Endothelial cell of umbilical vein (primary cell): ENCODE results near the gene TRPM1. TPM values are rescaled to one million over a fixed set of nuclear protein-coding genes. Genes with fewer than 3 reads are reported as not detected.

Source experiments
- BruUV-seq: library from RNA; stranded (reverse); fragments of 400-500 nt; replicated peaks from 2 replicates; lab custom pipeline; 2021; lab: Mats Ljungman, UMichigan
- CTCF ChIA-PET: fragments of 300-600, 350-600 bp; sonication (Branson Sonifier 250); formaldehyde crosslinking; loops from one replicate; lab custom pipeline; 2021; ENCODE audit warnings: antibody characterized with exemption, inconsistent platforms; lab: Charles Lee
- POLR2A ChIA-PET: fragments of 300-600, 350-600 bp; sonication (Branson Sonifier 250); formaldehyde crosslinking; loops from one replicate; lab custom pipeline; 2021; ENCODE audit warnings: antibody characterized with exemption, inconsistent platforms; lab: Charles Lee
- DNase-seq: peaks from one replicate; pipeline ENCODE4 v3.0.0-alpha.2; 2011; ENCODE audit warnings: low read depth, low spot score
- FAIRE-seq: peaks from 2 replicates; lab custom pipeline; 2011; peaks lifted over from hg19 to GRCh38; lab: Jason Lieb, UNC
- H2AFZ ChIP-seq: 2 replicates; pipeline ENCODE4 v1.6.0; 2012; ENCODE audit warnings: low read depth, low read length, control low read depth, inconsistent platforms
- H3K27ac ChIP-seq: 2 replicates; pipeline ENCODE4 v1.5.1; 2011; ENCODE audit warnings: low read depth, mild to moderate bottlenecking, control low read depth, low read length, moderate library complexity; ENCODE audit not compliant: insufficient read depth
- H3K27me3 ChIP-seq, 2 experiments: 2 replicates each; pipeline versions ENCODE4 v1.6.0 to v1.6.1; 2011; ENCODE audit warnings: low read length in 2 of 2, mixed read lengths in 1 of 2; ENCODE audit not compliant: control insufficient read depth in 2 of 2, insufficient read depth in 2 of 2
- H3K36me3 ChIP-seq, 2 experiments: 2 replicates in 1 of 2; 3 replicates in 1 of 2; pipeline ENCODE4 v1.5.1; 2011; ENCODE audit warnings: low read length in 2 of 2, mild to moderate bottlenecking in 1 of 2, moderate library complexity in 1 of 2; ENCODE audit not compliant: control insufficient read depth in 2 of 2, insufficient read depth in 2 of 2; ENCODE audit errors: extremely low read depth in 1 of 2
- H3K4me1 ChIP-seq: 3 replicates; pipeline ENCODE4 v1.5.1; 2011; ENCODE audit warnings: mild to moderate bottlenecking, low read length; ENCODE audit not compliant: control insufficient read depth, insufficient read depth; ENCODE audit errors: extremely low read depth
- H3K4me2 ChIP-seq: 2 replicates; pipeline ENCODE4 v1.6.1; 2011; ENCODE audit warnings: low read length, control low read depth, mixed read lengths; ENCODE audit not compliant: insufficient read depth
- H3K4me3 ChIP-seq, 3 experiments: fragments of 200-600 bp in 1 of 3; sonication (generic), shearing (Covaris generic) in 1 of 3; replicated peaks in 1 of 3; 2 replicates each; pipeline ENCODE4 v1.5.1; 2011 to 2016; ENCODE audit warnings: control low read depth in 3 of 3, low read length in 3 of 3, mild to moderate bottlenecking in 2 of 3, inconsistent platforms in 1 of 3, low read depth in 1 of 3, moderate library complexity in 1 of 3; ENCODE audit not compliant: insufficient read depth in 1 of 3
- H3K79me2 ChIP-seq: 2 replicates; pipeline ENCODE4 v1.6.0; 2012; ENCODE audit warnings: low read length, inconsistent platforms; ENCODE audit not compliant: control insufficient read depth, insufficient read depth
- H3K9ac ChIP-seq: replicated peaks from 2 replicates; pipeline ENCODE3; 2011; ENCODE audit warnings: low read length, control low read depth; ENCODE audit not compliant: insufficient read depth; ENCODE audit errors: extremely low read depth
- H3K9me1 ChIP-seq: replicated peaks from 3 replicates; pipeline ENCODE4 v1.6.0; 2011; ENCODE audit warnings: mild to moderate bottlenecking, low read length; ENCODE audit not compliant: control insufficient read depth, insufficient read depth; ENCODE audit errors: extremely low read depth
- H3K9me3 ChIP-seq: replicated peaks from 2 replicates; pipeline ENCODE4 v1.5.1; 2012; ENCODE audit warnings: low read length, inconsistent platforms; ENCODE audit not compliant: control insufficient read depth, insufficient read depth
- H4K20me1 ChIP-seq: replicated peaks from 2 replicates; pipeline ENCODE3; 2011; ENCODE audit warnings: mild to moderate bottlenecking, low read length; ENCODE audit not compliant: control insufficient read depth, insufficient read depth; ENCODE audit errors: extremely low read depth
- CTCF ChIP-seq, 2 donors: IDR thresholded peaks; 1 replicate in 1 of 2; 2 replicates in 1 of 2; pipeline ENCODE4 v1.5.1; 2011; ENCODE audit warnings: low read length in 2 of 2, mild to moderate bottlenecking in 2 of 2, moderate library complexity in 2 of 2, control low read depth in 1 of 2, inconsistent platforms in 1 of 2, low read depth in 1 of 2; ENCODE audit not compliant: insufficient read depth in 1 of 2; ENCODE audit errors: extremely low read depth in 1 of 2
- EZH2 ChIP-seq: IDR thresholded peaks from 2 replicates; pipeline ENCODE4 v1.6.1; 2012; ENCODE audit warnings: borderline replicate concordance, low read depth, mild to moderate bottlenecking, moderate library complexity, low read length, inconsistent platforms; ENCODE audit not compliant: severe bottlenecking
- MAX ChIP-seq: IDR thresholded peaks from 2 replicates; pipeline ENCODE4 v1.6.1; 2011; ENCODE audit not compliant: insufficient read depth, insufficient read length
- MYC ChIP-seq: IDR thresholded peaks from one replicate; pipeline ENCODE4 v1.6.1; 2011; ENCODE audit warnings: mild to moderate bottlenecking, low read depth, low read length
- POLR2A ChIP-seq: IDR thresholded peaks from 2 replicates; pipeline ENCODE4 v1.6.1; 2012; ENCODE audit warnings: low read depth, mild to moderate bottlenecking, control low read depth, low read length
- POLR2AphosphoS5 ChIP-seq: IDR thresholded peaks from 2 replicates; pipeline ENCODE4 v1.6.1; 2012; ENCODE audit warnings: low read depth, mild to moderate bottlenecking, control low read depth, low read length, moderate library complexity; ENCODE audit not compliant: insufficient read depth
- dilution Hi-C: fragments of 300-500 bp; cut with MboI; formaldehyde crosslinking; loops from one replicate; pipeline ENCODE4 v1.15.0; 2019; ENCODE audit warnings: low sequenced_read_pairs; ENCODE audit not compliant: extremely low pct_ligation_motif_present
- intact Hi-C: fragments of 100-400 bp; cut with micrococcal nuclease; formaldehyde crosslinking; loops from one replicate; pipeline ENCODE4 v1.10.0; 2022
- polyA plus RNA-seq, 4 experiments: library from polyadenylated mRNA; depleted of rRNA in 3 of 4; stranded (reverse) in 3 of 4; unstranded in 1 of 4; fragments of >200 nt; gene quantifications; 2 replicates each; pipeline versions ENCODE4 v1.2.1 to v1.2.3, GENCODE V29; 2011 to 2012; ENCODE audit warnings: missing spikeins in 1 of 4
- total RNA-seq: library from RNA; stranded (reverse); gene quantifications from 2 replicates; pipeline ENCODE4 v1.2.3, GENCODE V29; 2021

The TRPM1 gene
- total and polyA plus RNA-seq, 2 donors (not counting 3 experiments of a cell fraction or from before 2014, with no cell fraction given): 0.19 TPM; not detected in 1

GRCh38 chr15:31147456-31147855 lies 45.9 kb upstream of the TRPM1 start:
- no peak overlapping the region for H2AFZ ChIP-seq
- no peaks in the 10 kb centered on the region for H3K9me1 ChIP-seq
- BruUV-seq: no TSS peak
- H3K9me3 ChIP-seq: no peaks in the 10 kb centered on the region
- H3K4me3 ChIP-seq: no peak overlapping the region
- DNase-seq (no peak), FAIRE-seq (no peak)
- no peak overlapping the region for H3K4me2 ChIP-seq
- no peak overlapping the region for H3K27ac ChIP-seq
- POLR2A ChIA-PET: no interaction called here
- no peak overlapping the region for H3K9ac ChIP-seq
- peaks cover 0 to 2% of the 10 kb centered on the region in 2 experiments for H3K27me3 ChIP-seq
- TF ChIP-seq MAX (no peak), POLR2A (no peak), MYC (no peak), EZH2 (no peak), POLR2AphosphoS5 (no peak), CTCF (IDR thresholded peaks at IDR 0.05; ENCODE audit: extremely low read depth in 1 of 2, insufficient read depth in 1 of 2, low read depth in 1 of 2, low read length in 2 of 2) (no peak)
- H4K20me1 ChIP-seq: no peaks in the 10 kb centered on the region
- intact Hi-C loops (loop anchor here (5.0 to 10.0 kb wide), 2 partner anchors 350 to 483 kb away; no protein-coding TSS in a partner anchor), dilution Hi-C loops (no loop called here)
- H3K79me2 ChIP-seq: no peaks in the 10 kb centered on the region
- CTCF ChIA-PET: interaction anchor here (2.6 kb wide), 1 partner anchor 18 kb away, joined by 10 read pairs; no protein-coding TSS in a partner anchor
- no peaks in the 10 kb centered on the region for H3K36me3 ChIP-seq
- no peaks in the 10 kb centered on the region for H3K4me1 ChIP-seq
